GM10248 (cell line): ENCODE measurements around the gene PNO1.

ENCODE experiments used
- CTCF ChIA-PET: fragments of 300-600 bp; sonication (Branson Sonifier 250); formaldehyde crosslinking; extraction: SDS; loops from one replicate; lab custom pipeline; 2021; ENCODE audit warnings: antibody characterized with exemption; lab: Yijun Ruan, JAX
- POLR2A ChIA-PET: fragments of 350-650 bp; sonication (Branson Sonifier 250); formaldehyde crosslinking; extraction: SDS; loops from one replicate; lab custom pipeline; 2020; ENCODE audit warnings: antibody characterized with exemption; lab: Yijun Ruan, JAX
- DNase-seq: peaks from one replicate; pipeline ENCODE4 v3.0.0; 2012; ENCODE audit errors: extremely low spot score
- TF ChIP-seq, protein P1 (sequence below): IDR thresholded peaks from 2 replicates; pipeline ENCODE4 v1.5.1; 2012; ENCODE audit warnings: mild to moderate bottlenecking, low read depth; ENCODE audit errors: extremely low read depth, missing control alignments, control extremely low read depth

The PNO1 gene

DNA sequence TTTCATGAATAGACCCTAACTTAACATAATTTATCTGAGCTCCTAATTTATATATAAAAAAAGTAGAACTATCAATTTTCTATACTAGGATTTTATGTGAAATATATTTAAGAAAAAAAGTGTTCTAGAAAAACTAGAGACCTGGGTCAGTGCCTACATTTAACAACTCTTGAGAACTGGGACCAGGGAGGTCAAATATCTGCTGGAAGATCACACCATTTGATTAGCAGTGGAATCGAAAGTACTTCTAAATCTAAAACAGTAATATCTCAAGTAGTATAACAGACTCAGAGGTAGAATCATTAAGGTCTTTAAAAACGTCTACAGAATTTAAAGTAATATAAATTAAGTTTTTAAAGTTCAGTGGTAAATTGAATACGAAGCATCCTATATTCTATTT lies 60.0 kb downstream of the PNO1 start:
- POLR2A ChIA-PET = no interaction called here
- no peak for DNase-seq

DNA sequence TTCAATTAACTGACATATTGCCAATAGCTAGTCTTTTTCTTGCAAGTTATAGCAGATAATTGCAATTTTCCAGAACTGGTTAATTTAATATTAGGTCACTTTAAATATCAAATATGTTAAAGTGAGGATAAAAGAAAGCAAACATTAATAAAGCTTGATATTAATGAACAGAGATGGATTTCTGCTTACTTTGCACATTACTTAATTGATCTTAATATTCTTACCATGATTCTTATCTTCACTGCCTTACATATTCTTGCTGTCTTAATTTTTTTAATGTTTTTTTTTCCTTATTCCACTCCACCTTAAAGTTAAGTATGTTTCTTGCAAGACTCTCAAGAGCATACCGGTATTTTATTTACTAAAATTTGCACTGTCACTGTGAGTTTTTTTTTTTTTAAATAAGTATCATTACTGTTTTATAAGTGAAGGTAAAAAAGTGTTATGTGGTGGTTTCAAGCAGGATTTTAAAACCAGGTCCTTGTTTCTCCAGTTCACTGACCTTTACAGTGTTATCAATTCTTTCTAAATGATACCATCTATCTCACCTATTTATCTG lies 60.7 kb downstream of the PNO1 start:
- TF ChIP-seq, protein P1, sequence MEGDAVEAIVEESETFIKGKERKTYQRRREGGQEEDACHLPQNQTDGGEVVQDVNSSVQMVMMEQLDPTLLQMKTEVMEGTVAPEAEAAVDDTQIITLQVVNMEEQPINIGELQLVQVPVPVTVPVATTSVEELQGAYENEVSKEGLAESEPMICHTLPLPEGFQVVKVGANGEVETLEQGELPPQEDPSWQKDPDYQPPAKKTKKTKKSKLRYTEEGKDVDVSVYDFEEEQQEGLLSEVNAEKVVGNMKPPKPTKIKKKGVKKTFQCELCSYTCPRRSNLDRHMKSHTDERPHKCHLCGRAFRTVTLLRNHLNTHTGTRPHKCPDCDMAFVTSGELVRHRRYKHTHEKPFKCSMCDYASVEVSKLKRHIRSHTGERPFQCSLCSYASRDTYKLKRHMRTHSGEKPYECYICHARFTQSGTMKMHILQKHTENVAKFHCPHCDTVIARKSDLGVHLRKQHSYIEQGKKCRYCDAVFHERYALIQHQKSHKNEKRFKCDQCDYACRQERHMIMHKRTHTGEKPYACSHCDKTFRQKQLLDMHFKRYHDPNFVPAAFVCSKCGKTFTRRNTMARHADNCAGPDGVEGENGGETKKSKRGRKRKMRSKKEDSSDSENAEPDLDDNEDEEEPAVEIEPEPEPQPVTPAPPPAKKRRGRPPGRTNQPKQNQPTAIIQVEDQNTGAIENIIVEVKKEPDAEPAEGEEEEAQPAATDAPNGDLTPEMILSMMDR = no peak
- no peak for DNase-seq
- POLR2A ChIA-PET = no interaction called here
- CTCF ChIA-PET = interaction anchor here (0.7 to 9.0 kb wide), 8 partner anchors 11 to 428 kb away, joined by 3 to 58 read pairs (median 4); no protein-coding TSS in a partner anchor

More for the DNA sequence above, 60.0 kb downstream of the PNO1 start:
- CTCF ChIA-PET = interaction anchor here (1.2 to 9.0 kb wide), 4 partner anchors 10 to 224 kb away, joined by 3 to 58 read pairs (median 4); no protein-coding TSS in a partner anchor
- TF ChIP-seq, protein P1 = no peak

- ChIA-PET POLR2A (no interaction called here), CTCF (interaction anchor here (1.7 to 5.6 kb wide), 2 partner anchors 26 to 30 kb away, joined by 3 to 32 read pairs; no protein-coding TSS in a partner anchor)
- no peak for DNase-seq
- TF ChIP-seq, protein P1 = no peak
These were observed 64.6 kb downstream of the PNO1 start for GRCh38 chr2:68222287-68222686.

GRCh38 chr2:68223419-68223818 lies 65.7 kb downstream of the PNO1 start:
- ChIA-PET CTCF (interaction anchor here (1.7 to 5.6 kb wide), 3 partner anchors 9 to 31 kb away, joined by 3 to 32 read pairs (median 4); no protein-coding TSS in a partner anchor), POLR2A (interaction anchor here (0.7 kb wide), 1 partner anchor 146 kb away, joined by 3 read pairs; no protein-coding TSS in a partner anchor)
- TF ChIP-seq, protein P1 = no peak
- DNase-seq = no peak

DNA sequence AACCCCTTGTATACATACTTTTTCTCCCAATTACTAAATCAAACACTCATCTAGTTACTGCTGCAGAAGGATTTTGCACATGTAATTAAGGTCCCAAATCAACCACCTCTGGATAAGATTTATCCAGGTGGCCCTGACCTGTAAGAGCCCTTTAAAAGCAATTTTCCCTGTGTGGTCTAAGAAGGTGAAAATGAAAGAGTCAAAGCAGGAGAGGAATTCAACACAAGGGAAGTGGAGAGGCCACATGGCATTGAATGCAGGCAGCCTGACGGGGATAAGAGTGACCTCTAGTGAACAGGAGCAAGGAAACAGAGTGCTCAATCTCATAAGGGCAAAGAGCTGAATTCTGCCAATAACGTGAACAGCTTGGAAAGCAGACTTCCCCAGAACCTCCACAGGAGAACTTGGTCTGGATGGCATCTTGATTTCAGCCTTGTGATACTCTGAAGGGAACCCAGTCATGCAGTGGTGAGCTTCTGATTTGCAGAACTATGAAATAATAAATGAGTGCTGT lies 67.5 kb downstream of the PNO1 start:
- POLR2A ChIA-PET = no interaction called here
- DNase-seq = peak; percentile 22
- CTCF ChIA-PET = interaction anchor here (0.7 to 5.6 kb wide), 15 partner anchors 9 to 90 kb away, joined by 3 to 32 read pairs (median 4); no protein-coding TSS in a partner anchor
- TF ChIP-seq, protein P1 = peak; percentile 61
